Kidney epithelial cell (primary cell): ENCODE results near the gene TRIM28. TPM values are rescaled to one million over a fixed set of nuclear protein-coding genes. Genes with fewer than 3 reads are reported as not detected.

Experiments used
- DNase-seq: peaks from one replicate; pipeline ENCODE4 v3.0.0-alpha.2; 2010; ENCODE audit warnings: low read depth
- H3K27me3 ChIP-seq: 2 replicates; pipeline ENCODE4 v1.6.0; 2011; ENCODE audit warnings: low read length; ENCODE audit not compliant: control insufficient read depth, insufficient read depth
- H3K36me3 ChIP-seq: 2 replicates; pipeline ENCODE4 v1.5.1; 2011; ENCODE audit warnings: low read length; ENCODE audit not compliant: control insufficient read depth, insufficient read depth
- H3K4me3 ChIP-seq: 2 replicates; pipeline ENCODE4 v1.5.1; 2011; ENCODE audit warnings: low read depth, mild to moderate bottlenecking, control low read depth, low read length
- total RNA-seq: library from RNA; depleted of rRNA; stranded (reverse); fragments of >200 nt; gene quantifications from 2 replicates; pipeline ENCODE4 v1.2.3, GENCODE V29; 2015
- TF ChIP-seq, protein P1 (sequence below): IDR thresholded peaks from 2 replicates; pipeline ENCODE4 v1.5.1; 2011; ENCODE audit warnings: mild to moderate bottlenecking, moderate library complexity, low read length, control low read depth, inconsistent platforms; ENCODE audit not compliant: insufficient read depth, poor library complexity, severe bottlenecking

TRIM28 gene
- total RNA-seq, 1 donor from 2014 or later: 381 TPM

DNA sequence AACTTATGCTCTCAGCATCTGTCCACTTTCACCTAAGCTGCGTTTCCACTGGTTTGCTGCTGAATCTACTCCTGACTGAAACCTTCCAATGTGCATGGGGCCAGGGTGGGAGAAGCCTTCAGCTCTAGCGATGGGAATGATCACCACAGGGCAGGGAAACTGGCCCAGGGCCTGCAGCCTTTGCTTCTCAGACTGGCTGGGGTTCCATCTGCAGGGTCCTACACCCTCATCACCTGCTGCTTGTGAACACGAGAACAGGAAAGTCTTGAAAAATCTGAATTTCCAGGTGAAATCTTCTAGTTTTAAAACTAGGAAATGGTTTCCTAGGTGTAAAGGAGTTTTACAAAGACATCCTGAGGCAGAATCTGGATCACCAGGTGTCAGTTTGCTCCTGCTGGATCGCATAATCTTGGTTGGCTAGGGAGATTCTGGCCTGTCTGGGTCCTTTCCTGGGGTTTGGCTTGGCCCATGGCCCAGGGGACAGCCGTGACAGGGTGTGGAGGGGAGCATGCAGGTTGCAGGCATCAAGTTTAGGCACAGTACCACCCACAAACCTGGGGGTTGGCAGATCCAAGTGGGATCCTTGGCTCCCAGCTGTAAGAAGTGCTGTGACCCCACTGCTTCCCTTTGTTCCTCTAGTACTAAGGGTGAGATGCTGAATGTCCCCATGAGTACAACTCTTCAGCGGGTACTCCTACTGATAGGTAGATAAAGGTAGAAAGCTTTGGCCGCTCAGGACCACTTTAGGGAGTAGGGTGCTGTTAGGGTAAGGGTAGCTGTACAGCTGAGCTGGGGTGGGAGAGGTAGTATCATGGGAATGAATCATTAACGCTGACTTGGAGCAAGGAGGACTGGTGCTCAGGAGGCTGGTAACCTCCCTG is 16.4 kb downstream of the TRIM28 start:
- Histone ChIP-seq H3K4me3 (peak overlapping the region; percentile 95), H3K36me3 (peaks cover 1% of the 10 kb centered on the region), H3K27me3 (no peaks in the 10 kb centered on the region)
- TF ChIP-seq, protein P1, sequence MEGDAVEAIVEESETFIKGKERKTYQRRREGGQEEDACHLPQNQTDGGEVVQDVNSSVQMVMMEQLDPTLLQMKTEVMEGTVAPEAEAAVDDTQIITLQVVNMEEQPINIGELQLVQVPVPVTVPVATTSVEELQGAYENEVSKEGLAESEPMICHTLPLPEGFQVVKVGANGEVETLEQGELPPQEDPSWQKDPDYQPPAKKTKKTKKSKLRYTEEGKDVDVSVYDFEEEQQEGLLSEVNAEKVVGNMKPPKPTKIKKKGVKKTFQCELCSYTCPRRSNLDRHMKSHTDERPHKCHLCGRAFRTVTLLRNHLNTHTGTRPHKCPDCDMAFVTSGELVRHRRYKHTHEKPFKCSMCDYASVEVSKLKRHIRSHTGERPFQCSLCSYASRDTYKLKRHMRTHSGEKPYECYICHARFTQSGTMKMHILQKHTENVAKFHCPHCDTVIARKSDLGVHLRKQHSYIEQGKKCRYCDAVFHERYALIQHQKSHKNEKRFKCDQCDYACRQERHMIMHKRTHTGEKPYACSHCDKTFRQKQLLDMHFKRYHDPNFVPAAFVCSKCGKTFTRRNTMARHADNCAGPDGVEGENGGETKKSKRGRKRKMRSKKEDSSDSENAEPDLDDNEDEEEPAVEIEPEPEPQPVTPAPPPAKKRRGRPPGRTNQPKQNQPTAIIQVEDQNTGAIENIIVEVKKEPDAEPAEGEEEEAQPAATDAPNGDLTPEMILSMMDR: no peak
- no peak for DNase-seq

DNA sequence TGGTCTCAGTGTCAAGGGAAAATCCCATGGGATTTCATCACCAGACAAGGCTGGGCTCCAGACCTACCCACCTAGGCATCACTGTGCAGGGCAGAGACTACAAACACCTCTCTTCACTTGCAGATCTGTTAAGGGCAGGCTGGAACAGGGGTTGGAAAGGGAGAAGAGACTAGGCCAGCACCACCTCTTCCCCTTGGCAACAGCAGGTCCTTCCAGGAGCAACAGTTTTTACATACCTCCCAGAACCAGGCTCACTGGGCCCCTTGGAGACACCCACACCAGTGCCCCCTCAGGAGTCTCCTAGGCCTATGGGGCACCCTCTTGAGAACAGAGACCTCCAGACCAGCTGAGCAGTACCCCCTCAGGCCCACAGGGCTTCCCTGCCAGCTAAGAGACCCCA is 17.1 kb downstream of the TRIM28 start:
- DNase-seq: no peak
- Histone ChIP-seq H3K4me3 (no peak overlapping the region), H3K36me3 (peaks cover 1% of the 10 kb centered on the region), H3K27me3 (no peaks in the 10 kb centered on the region)
- TF ChIP-seq, protein P1: no peak

- TF ChIP-seq, protein P1: no peak
- no peak for DNase-seq
- H3K4me3 ChIP-seq: peak overlapping the region; percentile 4
Observed at GRCh38 chr19:58561373-58562121, 17.7 kb downstream of the TRIM28 start.

DNA sequence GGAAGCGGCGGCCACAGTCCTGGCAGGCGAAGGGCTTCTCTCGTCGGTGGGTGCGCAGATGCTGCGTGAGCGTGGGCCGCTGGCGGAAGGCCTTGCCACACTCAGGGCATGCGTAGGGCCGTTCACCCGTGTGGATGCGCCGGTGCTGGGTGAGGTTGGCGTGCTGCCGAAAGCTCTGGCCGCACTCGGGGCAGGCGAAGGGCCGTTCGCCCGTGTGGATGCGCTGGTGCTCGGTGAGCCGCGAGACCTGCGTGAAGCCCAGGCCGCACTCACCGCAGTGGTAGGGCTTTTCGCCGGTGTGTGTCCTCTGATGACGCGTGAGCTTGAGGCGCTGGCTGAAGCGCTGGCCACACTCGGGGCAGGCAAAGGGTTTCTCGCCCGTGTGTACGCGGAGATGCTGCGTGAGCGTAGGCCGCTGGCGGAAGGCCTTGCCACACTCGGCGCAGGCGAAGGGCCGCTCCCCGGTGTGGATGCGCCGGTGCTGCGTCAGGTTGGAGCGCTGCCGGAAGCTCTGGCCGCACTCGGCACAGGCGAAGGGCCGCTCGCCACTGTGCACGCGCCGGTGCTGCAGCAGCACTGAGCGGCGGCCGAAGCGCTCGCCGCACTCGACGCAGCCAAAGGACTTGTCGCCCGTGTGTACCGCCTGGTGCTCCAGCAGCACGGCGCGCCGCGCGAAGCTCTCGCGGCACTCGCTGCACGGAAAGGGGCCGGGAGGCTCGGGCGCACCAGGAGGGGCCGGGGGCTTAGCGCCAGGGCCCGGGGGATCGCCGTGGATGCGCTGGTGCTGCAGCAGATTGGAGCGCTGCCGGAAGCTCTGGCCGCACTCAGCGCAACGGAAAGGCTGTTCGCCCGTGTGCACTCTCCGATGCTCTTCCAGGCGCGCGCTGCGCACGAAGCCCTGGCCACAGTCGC is 18.5 kb downstream of the TRIM28 start:
- TF ChIP-seq, protein P1: no peak
- H3K36me3 ChIP-seq: no peaks in the 10 kb centered on the region
- DNase-seq: no peak
- H3K27me3 ChIP-seq: no peaks in the 10 kb centered on the region
- H3K4me3 ChIP-seq: peak overlapping the region; percentile 24

More at GRCh38 chr19:58561373-58562121, 17.7 kb downstream of the TRIM28 start:
- Histone ChIP-seq H3K36me3 (no peaks in the 10 kb centered on the region), H3K27me3 (no peaks in the 10 kb centered on the region)

DNA sequence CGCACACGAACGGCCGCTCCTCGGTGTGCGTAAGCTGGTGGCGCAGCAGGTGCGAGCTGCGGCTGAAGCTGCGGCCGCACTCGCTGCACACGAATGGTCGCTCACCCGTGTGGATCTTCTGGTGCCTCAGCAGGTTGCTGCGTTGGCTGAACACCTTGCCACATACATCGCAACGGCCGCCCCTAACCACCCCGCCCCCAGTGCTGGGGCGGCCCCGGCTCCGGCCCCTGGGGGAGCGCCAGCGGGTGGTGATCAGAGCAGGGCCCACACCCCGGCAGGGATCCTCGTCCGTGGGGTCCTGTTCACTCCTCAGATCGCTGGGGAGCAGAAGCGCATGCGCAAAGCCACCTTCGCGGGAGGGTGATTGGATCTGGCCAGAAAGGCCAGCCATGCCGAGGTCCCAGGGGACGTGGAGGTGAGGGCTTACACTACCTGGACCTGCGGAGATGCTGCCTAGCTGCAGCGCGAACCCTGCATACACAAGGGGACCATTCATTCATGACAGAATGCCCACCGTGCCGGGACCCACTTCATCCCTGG is 19.2 kb downstream of the TRIM28 start:
- no peaks in the 10 kb centered on the region for H3K27me3 ChIP-seq
- DNase-seq: no peak
- no peaks in the 10 kb centered on the region for H3K36me3 ChIP-seq
- peak overlapping the region; percentile 24 for H3K4me3 ChIP-seq
- TF ChIP-seq, protein P1: no peak
